ENCODE measurements around the gene CENPT. TPM values are rescaled to one million over a fixed set of nuclear protein-coding genes. Genes with fewer than 3 reads are reported as not detected.

The CENPT gene
- total RNA-seq, 4 donors from 2014 or later, result 77.6 to 205 (median 106) TPM

DNA sequence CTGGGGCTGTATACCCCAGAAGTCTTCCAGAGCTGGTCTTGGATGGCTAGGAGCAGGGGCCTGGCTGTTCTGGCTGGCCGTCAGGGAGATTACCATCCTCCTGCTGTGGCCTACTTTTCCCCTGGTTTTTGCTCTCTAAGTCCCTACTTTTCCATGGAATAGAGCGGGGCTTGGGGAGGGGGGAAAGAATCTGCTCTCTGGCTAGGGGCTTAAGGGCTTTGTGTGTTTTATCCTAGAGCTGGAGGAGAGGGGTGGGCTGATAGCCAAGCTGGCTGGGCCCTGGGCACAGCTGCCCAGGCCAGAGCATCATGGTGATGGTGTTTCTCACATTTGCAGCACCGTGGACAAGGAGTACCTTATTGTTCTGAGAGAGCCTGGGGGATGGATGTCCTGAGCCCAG, 40.8 kb upstream of the CENPT start:
- TF ChIP-seq, protein P1, sequence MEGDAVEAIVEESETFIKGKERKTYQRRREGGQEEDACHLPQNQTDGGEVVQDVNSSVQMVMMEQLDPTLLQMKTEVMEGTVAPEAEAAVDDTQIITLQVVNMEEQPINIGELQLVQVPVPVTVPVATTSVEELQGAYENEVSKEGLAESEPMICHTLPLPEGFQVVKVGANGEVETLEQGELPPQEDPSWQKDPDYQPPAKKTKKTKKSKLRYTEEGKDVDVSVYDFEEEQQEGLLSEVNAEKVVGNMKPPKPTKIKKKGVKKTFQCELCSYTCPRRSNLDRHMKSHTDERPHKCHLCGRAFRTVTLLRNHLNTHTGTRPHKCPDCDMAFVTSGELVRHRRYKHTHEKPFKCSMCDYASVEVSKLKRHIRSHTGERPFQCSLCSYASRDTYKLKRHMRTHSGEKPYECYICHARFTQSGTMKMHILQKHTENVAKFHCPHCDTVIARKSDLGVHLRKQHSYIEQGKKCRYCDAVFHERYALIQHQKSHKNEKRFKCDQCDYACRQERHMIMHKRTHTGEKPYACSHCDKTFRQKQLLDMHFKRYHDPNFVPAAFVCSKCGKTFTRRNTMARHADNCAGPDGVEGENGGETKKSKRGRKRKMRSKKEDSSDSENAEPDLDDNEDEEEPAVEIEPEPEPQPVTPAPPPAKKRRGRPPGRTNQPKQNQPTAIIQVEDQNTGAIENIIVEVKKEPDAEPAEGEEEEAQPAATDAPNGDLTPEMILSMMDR (IDR thresholded peaks at IDR 0.05), result no peak
- TF ChIP-seq POLR2A (IDR thresholded peaks at IDR 0.05), result no peak
- intact Hi-C loops (cut with DNase I; ENCODE audit: low total_unique reads), result no loop called here
- DNase-seq (ENCODE audit: low spot score in 2 of 2), result no peak
- WGBS, 2 donors, result 78% methylated on average over 3 of the region's 3 CpGs
- H3K4me3 ChIP-seq (ENCODE audit: low read depth, poor library complexity, severe bottlenecking), result no peak overlapping the region

GRCh38 chr16:67886387-67886786, 38.9 kb upstream of the CENPT start:
- TF ChIP-seq, protein P1 (IDR thresholded peaks at IDR 0.05), result no peak
- TF ChIP-seq POLR2A (IDR thresholded peaks at IDR 0.05), result no peak
- 91 to 95% methylated on average over 5 of the region's 5 CpGs for WGBS, 2 donors
- H3K4me3 ChIP-seq (ENCODE audit: low read depth, poor library complexity, severe bottlenecking), result no peak overlapping the region
- no peak for DNase-seq (ENCODE audit: low spot score in 2 of 2)
- intact Hi-C loops (cut with DNase I; ENCODE audit: low total_unique reads), result no loop called here

GRCh38 chr16:67885976-67886375, 38.5 kb upstream of the CENPT start:
- no peak for TF ChIP-seq POLR2A (IDR thresholded peaks at IDR 0.05)
- TF ChIP-seq, protein P1 (IDR thresholded peaks at IDR 0.05), result no peak
- 96% methylated on average over 7 to 12 of the region's 19 CpGs for WGBS, 2 donors
- no peak overlapping the region for H3K4me3 ChIP-seq (ENCODE audit: low read depth, poor library complexity, severe bottlenecking)
- no peak for DNase-seq (ENCODE audit: low spot score in 2 of 2)
- intact Hi-C loops (cut with DNase I; ENCODE audit: low total_unique reads), result no loop called here

DNA sequence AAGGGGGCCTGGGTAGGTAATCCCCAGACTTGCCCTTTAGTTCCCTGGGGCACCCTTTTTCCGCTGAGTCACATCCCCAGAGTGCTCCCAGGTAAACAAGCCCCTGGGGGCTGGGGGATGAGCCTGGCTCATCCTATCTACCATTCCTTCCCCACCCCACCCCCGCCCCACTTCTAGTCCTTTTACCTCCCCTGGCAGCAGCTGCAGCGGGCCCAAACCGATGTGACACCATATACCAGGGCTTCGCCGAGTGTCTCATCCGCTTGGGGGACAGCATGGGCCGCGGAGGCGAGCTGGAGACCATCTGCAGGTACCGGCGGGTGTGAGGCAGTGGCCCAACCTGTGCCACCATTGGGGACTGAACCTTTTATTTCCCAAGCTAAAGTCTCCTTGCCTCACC, 38.1 kb upstream of the CENPT start:
- 91 to 95% methylated on average over 12 of the region's 12 CpGs for WGBS, 2 donors
- no peak for TF ChIP-seq POLR2A (IDR thresholded peaks at IDR 0.05)
- TF ChIP-seq, protein P1 (IDR thresholded peaks at IDR 0.05), result no peak
- no peak overlapping the region for H3K4me3 ChIP-seq (ENCODE audit: low read depth, poor library complexity, severe bottlenecking)
- intact Hi-C loops (cut with DNase I; ENCODE audit: low total_unique reads), result no loop called here
- no peak for DNase-seq (ENCODE audit: low spot score in 2 of 2)

DNA sequence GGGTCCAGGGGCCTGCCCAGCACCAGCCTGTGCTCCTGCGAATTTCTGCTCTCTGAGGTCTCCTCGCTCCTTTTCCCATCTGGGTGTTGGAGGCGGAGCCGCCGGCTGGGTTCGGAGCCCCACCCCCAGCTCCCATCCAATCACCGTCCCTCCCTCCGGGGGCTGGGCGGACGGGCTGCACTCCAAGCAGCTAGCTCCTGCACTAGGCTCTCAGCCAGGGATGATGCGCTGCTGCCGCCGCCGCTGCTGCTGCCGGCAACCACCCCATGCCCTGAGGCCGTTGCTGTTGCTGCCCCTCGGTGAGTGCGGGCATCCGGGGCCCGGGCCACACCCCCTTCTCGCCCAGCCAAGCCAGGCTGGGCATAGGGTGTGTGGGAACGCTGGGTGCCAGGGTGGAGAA, 37.2 kb upstream of the CENPT start, which contains the start of gene NRN1L:
Gene NRN1L, plus strand, starts transcription at position 202 of the 400 bp plus-strand sequence. Its CDS starts 19 bp downstream, at position 221.
- peak; percentile 75 to 97 for DNase-seq (ENCODE audit: low spot score in 2 of 2)
- H3K4me3 ChIP-seq (ENCODE audit: low read depth, poor library complexity, severe bottlenecking), result no peak within 1 kb of the TSS
- intact Hi-C loops (cut with DNase I; ENCODE audit: low total_unique reads), result loop anchor here (5.0 kb wide), 1 partner anchor 43 kb away; no protein-coding TSS in a partner anchor
- WGBS, 2 donors, result 0 to 24% methylated on average over 10 to 22 of the region's 22 CpGs
- TF ChIP-seq, protein P1 (IDR thresholded peaks at IDR 0.05), result no peak
- TF ChIP-seq POLR2A (IDR thresholded peaks at IDR 0.05), result no peak

- H3K4me3 ChIP-seq (ENCODE audit: low read depth, poor library complexity, severe bottlenecking), result no peak overlapping the region
- WGBS, 2 donors, result 47 to 55% methylated on average over 8 to 11 of the region's 11 CpGs
- TF ChIP-seq, protein P1 (IDR thresholded peaks at IDR 0.05), result peak in 1 of 3 donors; percentile 8
- TF ChIP-seq POLR2A (IDR thresholded peaks at IDR 0.05), result no peak
- intact Hi-C loops (cut with DNase I; ENCODE audit: low total_unique reads), result loop anchor here (5.0 kb wide), 1 partner anchor 43 kb away; no protein-coding TSS in a partner anchor
- peak in 1 of 2 donors; percentile 87 for DNase-seq (ENCODE audit: low spot score in 2 of 2)
These were observed 36.4 kb upstream of the CENPT start for GRCh38 chr16:67883872-67884261.

Measured in lower leg skin (tissue), 4 donors.